Hematopoietic multipotent progenitor cell treated with erythropoietin and hydrocortisone succinate and interleukin-3 and kit ligand, for 6 days (in vitro differentiated cells): ENCODE data around the gene MGLL.
A peak's percentile ranks its signal among the peaks of the same experiment; 100 is the strongest.
"Not testable (repeated sequence)": the region's sequence is repeated elsewhere in the genome, so short reads cannot be mapped to it uniquely, and the experiment has no call there.

Experiments used
- DNase-seq: peaks from one replicate; pipeline ENCODE4 v3.0.0-alpha.2; 2015

The MGLL gene

DNA sequence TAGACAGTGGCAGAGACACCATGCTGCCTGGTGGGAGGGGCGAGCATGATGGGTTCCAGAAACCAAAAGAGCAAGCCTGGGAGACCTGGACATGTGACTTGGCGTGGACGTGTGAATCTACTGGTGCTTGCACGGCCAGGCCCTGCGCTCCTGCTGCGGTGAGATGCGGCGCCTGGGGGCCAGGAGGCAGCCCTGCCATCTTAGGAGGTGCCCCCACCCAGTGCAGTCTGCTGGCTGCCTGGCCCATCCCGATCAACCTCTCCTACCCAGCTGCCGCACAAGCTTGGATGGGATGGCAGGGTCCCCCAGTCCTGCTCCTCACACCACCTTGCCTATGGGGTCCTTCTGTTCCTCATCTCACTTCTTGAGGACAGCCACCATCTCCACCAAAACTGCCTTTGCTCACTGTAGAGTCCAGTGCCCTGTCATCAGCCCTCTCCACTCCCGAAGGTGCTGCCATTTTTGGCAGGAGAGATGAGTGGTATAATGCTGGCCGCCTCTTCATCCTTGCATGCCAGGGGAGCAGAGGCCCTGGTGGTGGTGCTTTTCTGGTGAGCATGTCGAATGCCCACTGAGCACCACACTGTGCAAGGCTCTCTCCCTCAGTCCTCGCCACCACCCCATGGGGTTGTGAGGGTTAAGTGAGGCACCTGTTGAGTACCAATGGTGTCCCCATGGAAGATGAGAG, 152.6 kb downstream of the MGLL start:
- no peak for DNase-seq

DNA sequence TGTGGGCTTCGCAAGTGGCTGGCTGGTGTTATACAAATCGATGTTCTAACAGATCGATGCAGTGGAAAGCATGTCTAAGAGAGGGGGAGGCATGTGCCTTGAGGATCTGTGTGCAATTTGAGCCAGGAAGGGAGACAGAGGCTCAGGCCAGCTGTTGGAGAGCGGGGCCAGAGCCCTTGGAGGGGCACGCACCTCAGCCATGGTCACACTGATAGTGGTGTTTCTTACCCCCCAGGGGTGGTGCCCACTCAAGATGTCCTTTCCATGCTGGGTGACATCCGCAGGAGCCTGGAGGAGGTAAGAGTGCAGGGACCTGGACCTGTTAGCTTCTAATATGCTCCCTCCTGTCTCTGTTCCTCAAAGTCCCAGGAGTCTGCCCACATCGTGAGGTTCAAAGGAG, 153.4 kb downstream of the MGLL start:
- no peak for DNase-seq

DNA sequence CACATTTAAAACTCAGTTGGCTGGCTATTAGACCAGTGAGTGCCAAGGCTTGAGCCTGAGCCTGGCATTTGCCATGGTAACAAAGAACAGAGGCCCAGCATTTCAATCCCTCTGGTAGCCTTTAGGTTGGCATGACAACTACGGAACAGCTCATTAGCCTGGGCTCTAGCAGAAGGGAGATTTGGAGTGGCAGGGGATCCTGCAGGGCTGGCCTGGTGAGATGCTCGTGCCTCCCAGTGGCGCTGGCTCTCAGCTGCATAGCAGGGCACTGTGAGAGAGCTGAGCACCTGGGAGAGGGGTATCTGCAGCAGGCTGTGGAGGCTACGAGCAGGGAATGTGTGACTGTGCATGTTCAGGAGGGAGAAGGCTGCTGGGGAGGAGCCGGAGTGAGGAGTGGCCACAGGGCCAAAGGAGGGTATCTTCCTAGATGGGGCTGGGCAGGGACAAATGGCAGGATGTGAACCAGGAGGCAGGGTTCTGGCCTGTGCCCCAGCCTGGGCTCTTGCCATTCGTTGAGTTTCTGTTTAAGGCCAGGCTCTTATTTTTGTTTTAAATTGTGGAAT, 155.1 kb downstream of the MGLL start:
- DNase-seq: no peak

DNA sequence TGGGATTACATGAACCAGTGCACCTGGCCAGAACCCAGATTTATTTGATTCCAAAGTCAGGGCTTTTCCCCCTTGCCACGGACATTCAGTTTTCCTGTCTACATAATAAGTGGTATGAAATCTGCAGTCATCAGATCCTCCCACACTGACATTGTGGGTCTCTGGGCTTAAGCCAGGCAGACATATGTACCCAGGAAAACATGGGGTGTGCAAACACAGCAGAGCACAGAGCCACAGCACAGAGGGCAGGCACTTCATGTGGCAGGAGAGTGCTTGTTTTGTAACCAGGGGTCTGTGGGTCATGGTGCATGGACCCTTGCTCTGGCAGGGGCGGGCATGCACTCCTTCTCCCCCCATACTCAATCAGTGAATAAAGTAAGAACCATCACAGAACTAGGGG, 155.6 kb downstream of the MGLL start:
- DNase-seq: no peak

DNA sequence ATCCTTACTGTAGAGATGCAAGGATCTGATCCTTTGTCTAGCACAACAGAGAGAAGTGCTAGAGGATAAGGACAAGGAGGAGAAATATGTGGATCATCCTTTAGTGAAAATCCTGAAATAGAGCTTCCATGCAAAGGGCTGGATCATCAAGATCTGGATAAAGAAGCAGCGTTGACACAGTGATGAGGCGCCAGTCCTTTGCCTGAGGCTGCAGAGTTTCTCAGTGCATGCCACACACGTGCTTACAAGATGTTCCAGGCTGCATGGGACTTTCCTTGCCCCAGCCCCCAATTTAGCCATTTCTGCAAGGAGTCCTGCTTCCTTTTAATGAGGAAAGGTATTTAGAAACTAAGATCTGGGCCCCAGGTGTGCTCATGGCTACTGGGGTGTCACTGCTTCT, 156.7 kb downstream of the MGLL start:
- DNase-seq: no peak

DNA sequence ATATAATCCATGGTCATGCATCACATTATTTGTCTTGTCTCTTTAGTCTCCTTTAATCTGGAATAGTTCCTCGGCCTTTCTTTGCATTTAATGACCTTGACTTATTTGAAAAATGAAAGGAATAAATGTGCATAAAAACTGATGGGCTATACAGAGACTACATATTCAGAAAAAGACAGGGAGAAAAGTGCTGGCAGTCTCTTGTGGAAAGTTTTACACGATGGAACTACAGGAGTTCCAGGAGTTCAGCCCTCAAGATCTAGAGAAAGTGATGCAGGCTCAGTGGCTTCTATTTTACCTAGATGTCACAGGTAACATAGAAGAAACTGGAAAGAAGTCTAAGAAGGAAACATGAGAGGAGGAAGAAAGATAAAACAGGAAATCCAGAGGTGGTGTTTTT, 157.2 kb downstream of the MGLL start:
- DNase-seq: no peak

DNA sequence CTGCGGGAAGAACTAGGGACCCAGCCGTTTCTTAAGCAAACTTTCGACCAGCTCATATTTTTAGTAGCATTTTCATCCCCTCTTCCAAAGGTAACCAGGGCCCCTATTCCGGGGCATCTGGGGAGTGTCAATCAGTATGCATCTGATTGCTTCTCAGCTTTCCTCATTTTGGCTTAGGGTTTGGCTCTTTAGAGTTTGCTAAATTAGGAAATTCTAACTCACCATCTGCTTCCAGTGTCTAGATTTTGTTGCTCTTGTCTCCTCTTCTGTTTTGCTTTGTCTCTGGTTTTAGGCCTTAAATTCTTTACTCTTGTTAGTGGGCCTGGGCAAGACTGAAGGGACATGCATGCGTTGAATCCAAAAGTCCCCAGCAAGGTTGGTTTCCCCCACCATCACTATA, 159.2 kb downstream of the MGLL start:
- no peak for DNase-seq

DNA sequence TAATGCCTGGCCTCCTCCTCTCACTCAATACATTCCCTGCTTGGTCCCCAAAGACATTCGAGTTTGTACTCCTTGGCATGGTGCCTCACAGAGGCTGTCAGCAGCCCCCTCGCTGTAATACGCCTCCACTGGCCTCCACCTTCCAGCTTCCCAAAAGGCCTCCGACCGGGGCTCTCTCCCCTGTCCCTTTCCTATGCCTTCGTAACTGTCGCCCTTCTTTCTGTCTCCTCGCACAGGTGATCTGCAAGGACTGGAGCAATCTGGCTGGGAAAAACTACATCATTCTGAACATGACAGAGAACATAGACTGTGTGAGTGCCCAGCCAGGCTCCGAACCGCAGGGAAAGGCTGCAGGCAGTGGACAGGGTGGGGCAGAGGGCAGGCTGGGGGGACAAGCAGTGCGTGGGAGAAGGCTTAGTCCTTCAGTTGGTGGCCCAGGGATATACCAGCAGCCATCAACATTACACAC, 160.3 kb downstream of the MGLL start:
- DNase-seq: no peak

DNA sequence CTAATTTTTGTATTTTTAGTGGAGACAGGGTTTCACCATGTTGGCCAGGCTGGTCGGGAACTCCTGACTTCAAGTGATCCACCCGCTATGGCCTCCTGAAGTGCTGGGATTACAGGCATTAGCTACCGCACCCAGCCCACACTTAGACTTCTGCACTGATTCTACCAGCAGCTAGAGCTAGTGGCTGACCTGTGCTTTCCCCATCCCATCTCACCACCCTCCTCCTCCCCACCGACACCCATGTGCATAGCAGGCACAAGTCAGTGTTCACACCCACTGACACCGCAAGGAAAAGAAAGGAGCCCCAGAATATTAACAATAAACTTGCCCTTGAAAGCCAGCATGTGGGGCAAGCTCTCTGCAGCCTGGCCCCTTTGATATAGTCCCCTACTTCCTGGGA, 160.7 kb downstream of the MGLL start:
- no peak for DNase-seq

DNA sequence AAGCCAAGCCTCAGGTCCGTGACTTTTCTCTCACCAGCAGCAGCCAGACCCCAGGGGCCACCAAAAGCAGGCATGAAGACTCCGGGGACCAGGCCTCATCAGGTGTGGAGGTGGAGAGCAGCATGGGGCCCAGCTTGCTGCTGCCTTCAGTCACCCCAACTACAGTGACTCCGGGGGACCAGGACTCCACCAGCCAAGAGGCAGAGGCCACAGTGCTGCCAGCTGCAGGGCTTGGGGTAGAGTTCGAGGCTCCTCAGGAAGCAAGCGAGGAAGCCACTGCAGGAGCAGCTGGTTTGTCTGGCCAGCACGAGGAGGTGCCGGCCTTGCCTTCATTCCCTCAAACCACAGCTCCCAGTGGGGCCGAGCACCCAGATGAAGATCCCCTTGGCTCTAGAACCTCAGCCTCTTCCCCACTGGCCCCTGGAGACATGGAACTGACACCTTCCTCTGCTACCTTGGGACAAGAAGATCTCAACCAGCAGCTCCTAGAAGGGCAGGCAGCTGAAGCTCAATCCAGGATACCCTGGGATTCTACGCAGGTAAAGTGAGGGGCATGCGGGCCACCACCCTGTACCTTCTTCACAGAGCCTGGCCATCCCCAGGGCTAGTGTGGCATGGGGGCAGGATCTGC, 161.6 kb downstream of the MGLL start:
- no peak for DNase-seq

DNA sequence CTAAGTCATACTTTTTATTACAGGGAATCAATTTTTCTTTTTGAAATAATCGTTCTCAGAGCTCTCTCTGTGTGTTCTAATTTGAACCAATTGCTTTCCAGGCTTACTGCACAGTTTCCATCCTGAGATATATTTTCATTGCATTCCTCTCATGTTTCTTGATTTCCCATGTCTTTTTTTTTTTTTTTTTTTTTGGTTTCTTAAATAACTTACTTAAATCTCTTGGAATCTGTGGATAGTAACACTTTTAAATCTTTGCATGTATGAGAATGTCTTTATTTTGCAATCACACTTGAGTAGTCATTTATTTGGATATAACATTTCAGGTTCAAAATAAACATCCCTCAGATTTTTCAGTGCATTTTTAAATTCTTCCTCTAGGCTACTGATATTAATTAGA, 164.1 kb downstream of the MGLL start:
- DNase-seq: no peak

DNA sequence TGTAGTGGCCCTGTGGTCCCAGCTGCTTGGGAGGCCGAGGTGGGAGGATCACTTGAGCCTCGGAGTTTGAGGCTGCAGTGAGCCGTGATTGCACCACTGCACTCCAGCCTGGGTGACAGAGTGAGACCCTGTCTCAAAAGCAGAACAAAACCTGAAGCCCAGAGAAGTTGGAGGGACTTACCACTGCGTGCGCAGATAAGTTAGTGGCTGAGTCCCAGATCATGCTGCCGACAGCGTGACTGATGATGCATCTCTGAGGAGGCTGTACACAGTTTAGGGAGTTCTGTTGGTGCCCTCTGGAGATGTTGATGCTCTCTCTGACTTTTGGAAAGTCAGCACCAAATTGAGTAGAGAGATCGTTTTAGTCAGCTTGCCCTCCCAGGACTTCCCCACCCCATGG, 165.4 kb downstream of the MGLL start:
- DNase-seq: no peak

DNA sequence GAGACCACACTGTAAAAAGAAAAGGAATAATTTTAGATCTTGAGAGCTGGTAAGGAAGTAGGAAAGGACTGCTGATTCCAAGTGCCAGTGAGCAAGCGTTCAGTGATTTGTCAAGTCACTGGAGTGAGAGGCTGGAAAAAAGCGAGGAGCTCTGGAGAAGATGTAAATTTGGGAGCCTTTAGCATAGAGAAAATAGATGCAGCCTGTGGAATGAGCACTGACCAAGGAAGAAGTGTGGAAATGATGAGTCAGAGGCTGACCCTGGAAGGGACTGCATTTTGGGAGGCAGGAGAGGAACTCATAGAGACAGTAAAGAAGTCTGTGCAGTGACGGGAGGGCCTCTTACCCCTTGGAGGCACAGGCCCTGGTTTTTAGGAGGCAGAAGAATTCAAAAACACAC, 166.7 kb downstream of the MGLL start:
- no peak for DNase-seq

DNA sequence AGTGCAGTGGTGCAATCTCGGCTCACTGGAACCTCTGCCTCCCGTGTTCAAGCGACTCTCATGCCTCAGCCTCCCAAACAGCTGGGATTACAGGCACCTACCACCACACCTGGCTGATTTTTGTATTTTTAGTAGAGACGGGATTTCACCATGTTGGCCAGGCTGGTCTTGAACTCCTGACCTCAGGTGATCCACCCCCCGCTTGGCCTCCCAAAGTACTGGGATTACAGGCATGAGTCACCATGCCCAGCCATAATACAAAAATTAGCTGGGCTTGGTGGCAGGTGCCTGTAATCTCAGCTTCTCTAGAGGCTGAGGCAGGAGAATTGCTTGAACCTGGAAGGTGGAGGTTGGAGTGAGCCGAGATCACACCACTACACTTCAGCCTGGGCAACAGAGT, 167.3 kb downstream of the MGLL start:
- not testable (repeated sequence) for DNase-seq

DNA sequence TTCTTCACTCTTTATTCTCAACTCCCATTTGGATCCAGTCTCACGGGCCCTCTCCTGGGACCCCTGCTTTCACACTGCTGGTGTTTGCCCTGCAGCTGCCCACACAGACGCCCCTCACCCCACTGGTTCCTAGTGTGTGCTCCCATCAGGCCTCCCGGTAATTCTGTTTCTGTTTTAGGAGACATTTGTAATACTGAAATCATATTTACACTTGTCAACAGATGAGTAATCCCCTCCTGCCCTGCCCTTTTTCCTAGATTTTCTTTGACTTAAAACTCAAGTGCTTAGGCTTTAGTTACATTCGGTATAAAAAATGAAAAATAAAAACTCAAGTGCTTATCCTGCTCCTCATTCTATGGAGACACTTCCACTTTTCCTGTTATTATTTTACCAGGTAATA, 167.9 kb downstream of the MGLL start:
- DNase-seq: no peak

DNA sequence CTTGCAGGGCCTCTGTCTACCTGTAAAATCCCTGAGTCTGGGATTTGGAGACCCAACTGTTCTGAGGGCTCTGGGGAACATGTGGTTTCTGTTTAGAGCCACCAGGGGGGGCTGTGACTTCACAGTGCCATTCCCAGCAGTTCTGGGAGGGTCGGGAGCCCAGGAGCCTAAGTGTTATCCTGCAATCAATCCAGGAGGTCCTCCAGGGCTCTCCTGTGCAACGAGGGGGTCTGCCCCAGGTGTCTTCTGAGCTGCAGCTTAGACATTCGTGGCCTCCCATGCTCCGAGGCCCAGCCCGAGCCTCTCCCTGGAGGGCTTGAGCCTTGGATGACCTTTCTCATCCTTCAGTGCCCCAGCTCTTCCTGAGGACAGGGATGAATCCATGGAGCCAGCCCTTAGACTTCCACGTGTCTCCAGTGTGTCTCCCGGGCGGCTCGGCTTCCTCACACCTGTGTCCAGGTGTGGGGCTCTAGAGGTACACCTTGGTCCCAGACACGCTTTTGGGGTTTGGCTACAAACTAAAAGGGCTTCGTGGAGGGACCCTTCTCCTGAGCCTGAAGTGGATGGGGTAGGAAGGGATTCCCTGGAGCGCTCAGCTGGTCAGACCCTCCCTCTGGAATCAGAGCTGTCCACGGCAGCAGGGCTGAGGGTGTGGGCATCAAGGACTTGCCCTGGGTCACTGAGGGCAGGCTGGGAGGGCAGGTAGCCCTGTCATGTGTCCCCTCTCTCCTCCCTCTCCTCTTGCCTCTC, 169.9 kb downstream of the MGLL start:
- peak; percentile 75 for DNase-seq

DNA sequence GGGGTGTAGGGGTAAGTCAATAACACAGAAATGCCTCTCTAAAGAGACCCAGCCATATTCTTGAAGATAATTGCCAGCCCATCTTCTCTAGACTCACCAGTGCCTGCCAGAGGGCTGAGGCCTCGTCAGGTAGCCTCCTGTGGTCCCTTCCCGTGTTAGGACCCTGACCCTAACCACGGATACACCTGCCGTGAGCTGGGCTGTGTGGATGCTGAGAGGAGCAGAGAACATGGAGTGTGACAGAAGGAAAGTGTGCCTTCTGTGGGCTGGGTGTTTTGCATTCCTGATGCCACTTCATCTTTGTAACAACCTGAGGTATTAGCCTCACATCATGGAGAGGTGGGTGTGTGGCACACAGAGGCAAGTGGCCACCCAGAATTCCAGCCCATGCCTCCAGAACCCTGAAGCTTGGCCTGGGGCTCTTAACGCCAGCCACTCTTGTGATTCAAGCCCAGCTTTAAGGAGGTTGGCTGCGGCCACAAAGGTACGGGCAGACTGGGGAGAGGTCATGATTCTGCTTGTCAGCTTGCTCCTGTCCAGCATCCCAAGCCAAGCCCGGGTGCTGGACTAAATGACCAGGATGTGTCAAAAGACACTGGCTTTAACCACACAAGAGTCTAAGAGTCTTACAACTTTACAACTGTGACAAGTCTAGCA, 170.7 kb downstream of the MGLL start:
- DNase-seq: no peak

DNA sequence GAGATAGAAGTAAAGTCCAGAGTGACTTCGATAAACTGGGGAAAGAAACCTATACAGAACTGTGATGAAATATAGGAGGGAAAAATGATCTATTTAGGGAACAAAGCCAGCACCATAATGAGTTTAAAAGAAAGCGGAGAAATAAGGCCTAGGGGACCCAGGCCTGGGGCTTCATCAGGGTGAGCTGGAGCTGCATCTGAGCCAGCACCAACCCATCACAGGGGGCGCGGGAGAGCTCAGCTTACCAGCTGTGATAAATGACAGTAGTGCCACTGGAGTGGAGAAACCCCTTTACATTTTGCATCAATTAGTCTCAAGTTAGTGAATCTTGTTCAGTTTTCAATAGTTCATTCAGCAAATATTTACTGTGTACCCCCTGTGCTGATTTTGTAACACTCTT, 172.1 kb downstream of the MGLL start:
- no peak for DNase-seq

DNA sequence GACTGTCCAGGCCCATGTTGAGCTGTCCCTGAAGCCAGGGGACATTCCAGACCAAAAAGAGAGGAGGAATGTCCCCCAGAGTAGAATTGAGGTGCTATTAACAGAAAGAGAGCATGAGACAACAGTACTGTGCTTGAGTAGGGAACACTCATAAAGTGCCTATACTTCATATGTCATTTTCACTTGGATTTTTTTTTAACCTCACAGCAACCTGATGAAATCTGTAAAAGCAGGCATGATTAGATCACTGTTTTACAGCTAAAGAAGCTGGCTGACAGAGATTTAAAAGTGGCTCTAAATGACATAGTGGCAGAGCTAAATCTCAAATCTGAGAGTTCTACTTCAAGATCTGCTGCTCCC, 174.5 kb downstream of the MGLL start:
- no peak for DNase-seq

DNA sequence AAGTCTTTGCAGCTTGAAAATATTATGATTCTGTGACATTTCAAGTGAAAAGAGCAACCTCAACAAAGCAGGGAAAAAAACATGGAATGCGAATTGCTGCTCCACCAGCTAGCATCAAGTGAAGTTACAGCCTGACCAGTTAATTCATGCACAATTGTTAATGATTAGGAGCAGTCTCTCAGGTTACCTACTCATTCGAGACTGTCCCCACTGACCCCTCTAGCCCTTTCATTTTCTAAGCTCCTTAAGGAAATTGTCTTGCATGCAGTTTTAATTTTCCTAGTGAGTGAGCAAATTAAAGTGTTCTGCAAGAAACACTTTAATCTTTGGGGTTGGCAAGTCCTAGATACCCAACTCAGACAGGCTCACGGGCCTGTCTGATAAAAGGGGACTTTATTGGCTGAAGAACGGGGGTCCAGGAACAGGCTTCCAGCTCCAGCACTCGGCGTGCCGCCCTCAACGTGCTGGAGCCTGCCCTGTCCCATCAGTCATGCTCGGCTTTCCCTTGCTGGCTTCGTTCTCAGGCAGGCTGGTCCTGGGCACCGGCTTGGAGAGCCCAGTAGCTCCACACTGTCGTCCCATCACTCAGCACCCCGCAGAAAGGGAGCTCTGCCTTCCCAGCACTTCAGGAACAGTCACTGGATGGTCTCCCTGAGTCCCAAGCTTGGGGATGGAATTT, 175.0 kb downstream of the MGLL start:
- no peak for DNase-seq

DNA sequence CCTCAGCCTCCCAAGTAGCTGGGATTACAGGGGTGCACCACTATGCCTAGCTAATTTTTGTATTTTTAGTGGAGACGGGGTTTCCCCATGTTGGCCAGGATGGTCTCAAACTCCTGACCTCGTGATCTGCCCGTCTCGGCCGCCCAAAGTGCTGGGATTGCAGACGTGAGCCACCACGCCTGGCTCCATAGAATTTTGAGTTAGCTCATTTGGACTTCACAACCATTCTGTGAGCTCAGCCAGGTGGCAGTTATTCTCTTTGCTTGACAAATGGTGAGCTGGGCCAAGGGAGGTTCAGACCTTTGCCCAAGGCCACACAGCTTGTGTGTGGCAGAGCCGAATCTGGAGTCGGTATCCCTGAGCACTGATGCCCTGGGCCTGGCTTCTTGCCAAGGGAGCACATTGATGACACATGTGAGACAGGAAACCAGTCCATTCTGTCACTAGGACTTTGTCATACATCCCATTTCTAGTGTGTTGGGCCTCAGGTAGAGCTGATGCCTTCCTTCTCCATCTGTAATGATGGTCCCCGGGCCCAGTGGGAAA, 175.7 kb downstream of the MGLL start:
- DNase-seq: no peak

DNA sequence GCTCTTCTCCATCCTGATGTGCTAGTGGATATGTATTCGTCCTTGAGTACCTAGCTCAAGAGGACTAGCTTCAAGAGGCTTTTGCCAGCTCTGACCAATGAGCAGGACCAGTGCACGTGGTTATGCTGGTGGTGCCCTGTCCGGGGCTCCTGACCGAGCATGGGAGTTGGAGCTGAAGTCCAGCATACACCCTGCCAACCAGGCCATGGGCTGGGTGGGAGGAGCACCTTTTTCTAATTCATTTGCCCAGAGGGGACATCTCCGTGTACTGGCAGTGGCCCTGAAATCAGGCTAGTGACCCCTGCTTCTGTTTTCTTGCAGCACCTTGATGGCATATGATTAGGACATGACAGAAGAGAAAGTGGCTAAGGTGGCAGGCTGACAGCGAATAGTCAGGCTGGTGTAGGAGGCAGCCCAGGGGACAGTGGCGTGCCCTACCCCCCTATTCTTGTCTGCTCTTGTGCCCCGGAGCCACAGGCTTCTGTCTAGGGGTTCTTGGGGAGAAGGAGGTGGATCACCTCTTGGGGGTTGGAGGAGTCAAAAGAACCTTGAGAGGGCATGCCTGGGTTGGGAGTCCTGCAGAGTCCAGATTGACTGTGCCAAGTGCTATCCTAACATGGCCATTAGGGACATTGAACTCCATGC, 176.8 kb downstream of the MGLL start:
- no peak for DNase-seq
